Measurements from ENCODE around the gene ATPAF1. TPM values are rescaled to one million over a fixed set of nuclear protein-coding genes. Genes with fewer than 3 reads are reported as not detected.

The ATPAF1 gene
- total RNA-seq, 4 donors from 2014 or later = 14.0 to 46.8 (median 34.8) TPM

DNA sequence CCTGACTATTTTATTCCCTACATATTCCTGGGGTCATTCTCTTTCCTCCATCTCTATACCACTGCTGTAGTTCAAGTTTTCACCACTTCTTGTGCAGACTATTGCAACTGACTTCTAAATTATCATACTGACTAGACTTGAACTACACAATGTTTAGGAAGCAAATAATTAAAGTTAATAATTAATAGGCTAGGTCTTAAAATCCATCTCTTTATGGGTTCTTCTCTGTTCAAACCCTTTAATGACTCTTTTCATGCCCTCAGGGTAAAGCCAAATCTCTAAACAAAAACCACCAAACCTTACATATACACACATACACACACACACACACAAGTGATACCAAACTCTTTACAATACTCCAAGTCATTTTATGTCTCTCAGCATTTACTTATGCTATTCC lies 29.2 kb downstream of the ATPAF1 start:
- Histone ChIP-seq H3K9me3 (no peaks in the 10 kb centered on the region), H3K4me3 (no peak overlapping the region), H3K27me3 (no peaks in the 10 kb centered on the region), H3K27ac (no peak overlapping the region), H3K4me1 (peaks cover 0 to 9% (median 0%) of the 10 kb centered on the region in 4 donors), H3K36me3 (peaks cover 0 to 32% (median 0%) of the 10 kb centered on the region in 3 donors)
- no peak for TF ChIP-seq POLR2A (IDR thresholded peaks at IDR 0.05)
- TF ChIP-seq, protein P1, sequence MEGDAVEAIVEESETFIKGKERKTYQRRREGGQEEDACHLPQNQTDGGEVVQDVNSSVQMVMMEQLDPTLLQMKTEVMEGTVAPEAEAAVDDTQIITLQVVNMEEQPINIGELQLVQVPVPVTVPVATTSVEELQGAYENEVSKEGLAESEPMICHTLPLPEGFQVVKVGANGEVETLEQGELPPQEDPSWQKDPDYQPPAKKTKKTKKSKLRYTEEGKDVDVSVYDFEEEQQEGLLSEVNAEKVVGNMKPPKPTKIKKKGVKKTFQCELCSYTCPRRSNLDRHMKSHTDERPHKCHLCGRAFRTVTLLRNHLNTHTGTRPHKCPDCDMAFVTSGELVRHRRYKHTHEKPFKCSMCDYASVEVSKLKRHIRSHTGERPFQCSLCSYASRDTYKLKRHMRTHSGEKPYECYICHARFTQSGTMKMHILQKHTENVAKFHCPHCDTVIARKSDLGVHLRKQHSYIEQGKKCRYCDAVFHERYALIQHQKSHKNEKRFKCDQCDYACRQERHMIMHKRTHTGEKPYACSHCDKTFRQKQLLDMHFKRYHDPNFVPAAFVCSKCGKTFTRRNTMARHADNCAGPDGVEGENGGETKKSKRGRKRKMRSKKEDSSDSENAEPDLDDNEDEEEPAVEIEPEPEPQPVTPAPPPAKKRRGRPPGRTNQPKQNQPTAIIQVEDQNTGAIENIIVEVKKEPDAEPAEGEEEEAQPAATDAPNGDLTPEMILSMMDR (IDR thresholded peaks at IDR 0.05) = peak in 1 of 6 experiments; percentile 24
- no peak for DNase-seq

DNA sequence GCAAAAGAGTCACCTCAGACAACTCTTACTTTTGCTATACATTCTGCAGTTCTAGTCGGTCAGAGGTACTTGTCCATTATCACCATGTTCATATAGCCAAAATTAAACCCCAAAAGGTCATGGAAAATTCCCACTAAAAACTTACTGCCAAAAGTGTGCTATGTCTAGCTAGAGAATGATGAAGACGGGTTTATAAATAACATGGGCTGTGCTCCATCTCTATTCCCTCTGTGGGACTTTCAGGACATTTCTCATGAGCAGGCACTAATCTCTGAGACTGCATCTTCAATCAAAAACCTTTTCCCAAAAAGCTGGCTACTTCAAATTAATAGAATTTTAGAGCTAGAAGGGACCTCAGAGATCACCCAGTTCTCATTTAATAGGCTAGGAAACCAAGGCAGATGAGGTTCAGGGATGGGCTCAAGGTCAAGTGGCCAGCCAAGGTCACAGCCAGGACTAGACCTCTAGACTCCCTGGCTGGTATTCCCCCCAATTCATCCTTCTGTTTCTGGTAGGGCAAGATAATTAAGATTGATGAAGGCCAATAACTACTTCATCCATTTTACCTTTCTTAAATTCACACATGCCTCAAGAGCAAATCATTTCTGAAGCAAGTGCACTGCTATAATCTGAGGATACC lies 30.6 kb downstream of the ATPAF1 start:
- Histone ChIP-seq H3K36me3 (peaks cover 0 to 44% (median 0%) of the 10 kb centered on the region in 3 donors), H3K4me3 (no peak overlapping the region), H3K27me3 (no peaks in the 10 kb centered on the region), H3K9me3 (no peaks in the 10 kb centered on the region), H3K4me1 (no peaks in the 10 kb centered on the region), H3K27ac (peak overlapping the region in 1 of 4 donors; percentile 22)
- no peak for DNase-seq
- TF ChIP-seq, protein P1 (IDR thresholded peaks at IDR 0.05) = no peak
- no peak for TF ChIP-seq POLR2A (IDR thresholded peaks at IDR 0.05)

DNA sequence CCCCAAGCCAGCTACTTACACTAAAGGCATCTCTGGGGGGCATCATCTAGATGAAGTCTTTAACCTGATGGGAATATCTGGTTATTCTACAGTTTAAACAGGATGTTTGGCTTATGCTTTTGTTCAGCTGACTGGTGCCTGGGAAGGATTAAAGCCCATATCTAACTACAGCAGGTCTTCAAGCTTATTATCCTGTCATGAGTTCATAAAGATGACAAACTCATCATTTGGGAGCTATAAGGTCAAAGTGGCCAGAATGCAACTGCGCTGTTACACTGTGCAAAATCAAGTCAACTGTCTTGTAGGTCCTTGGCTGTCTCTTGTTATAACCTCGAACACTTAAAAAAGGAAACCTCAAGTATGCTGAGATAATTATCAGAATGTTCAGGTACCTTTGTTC lies 33.0 kb downstream of the ATPAF1 start:
- no peak for TF ChIP-seq POLR2A (IDR thresholded peaks at IDR 0.05)
- TF ChIP-seq, protein P1 (IDR thresholded peaks at IDR 0.05) = no peak
- Histone ChIP-seq H3K9me3 (no peaks in the 10 kb centered on the region), H3K4me1 (no peaks in the 10 kb centered on the region), H3K27me3 (no peaks in the 10 kb centered on the region), H3K4me3 (no peak overlapping the region), H3K36me3 (peaks cover 0 to 55% (median 0%) of the 10 kb centered on the region in 3 donors), H3K27ac (no peak overlapping the region)
- no peak for DNase-seq

DNA sequence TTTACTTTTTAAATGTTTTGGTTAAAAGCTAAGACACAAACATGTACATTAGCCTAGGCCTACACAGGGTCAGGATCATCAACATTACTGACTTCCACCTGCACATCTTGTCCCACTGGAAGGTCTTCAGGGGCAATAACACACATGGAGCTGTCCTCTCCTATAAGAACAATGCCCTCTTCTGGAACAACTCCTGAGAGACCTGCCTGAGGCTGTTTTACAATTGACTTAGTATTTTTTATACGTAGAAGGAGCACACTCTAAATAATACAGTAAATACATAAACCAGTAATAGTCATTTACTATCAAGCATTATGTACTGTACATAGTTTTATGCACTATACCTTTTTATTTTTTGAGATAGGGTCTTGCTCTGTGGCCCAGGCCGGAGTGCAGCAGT lies 37.4 kb downstream of the ATPAF1 start:
- Histone ChIP-seq H3K27me3 (no peaks in the 10 kb centered on the region), H3K4me3 (no peak overlapping the region), H3K9me3 (no peaks in the 10 kb centered on the region), H3K36me3 (peaks cover 0 to 47% (median 0%) of the 10 kb centered on the region in 3 donors), H3K4me1 (no peaks in the 10 kb centered on the region), H3K27ac (no peak overlapping the region)
- no peak for TF ChIP-seq POLR2A (IDR thresholded peaks at IDR 0.05)
- TF ChIP-seq, protein P1 (IDR thresholded peaks at IDR 0.05) = no peak
- no peak for DNase-seq

DNA sequence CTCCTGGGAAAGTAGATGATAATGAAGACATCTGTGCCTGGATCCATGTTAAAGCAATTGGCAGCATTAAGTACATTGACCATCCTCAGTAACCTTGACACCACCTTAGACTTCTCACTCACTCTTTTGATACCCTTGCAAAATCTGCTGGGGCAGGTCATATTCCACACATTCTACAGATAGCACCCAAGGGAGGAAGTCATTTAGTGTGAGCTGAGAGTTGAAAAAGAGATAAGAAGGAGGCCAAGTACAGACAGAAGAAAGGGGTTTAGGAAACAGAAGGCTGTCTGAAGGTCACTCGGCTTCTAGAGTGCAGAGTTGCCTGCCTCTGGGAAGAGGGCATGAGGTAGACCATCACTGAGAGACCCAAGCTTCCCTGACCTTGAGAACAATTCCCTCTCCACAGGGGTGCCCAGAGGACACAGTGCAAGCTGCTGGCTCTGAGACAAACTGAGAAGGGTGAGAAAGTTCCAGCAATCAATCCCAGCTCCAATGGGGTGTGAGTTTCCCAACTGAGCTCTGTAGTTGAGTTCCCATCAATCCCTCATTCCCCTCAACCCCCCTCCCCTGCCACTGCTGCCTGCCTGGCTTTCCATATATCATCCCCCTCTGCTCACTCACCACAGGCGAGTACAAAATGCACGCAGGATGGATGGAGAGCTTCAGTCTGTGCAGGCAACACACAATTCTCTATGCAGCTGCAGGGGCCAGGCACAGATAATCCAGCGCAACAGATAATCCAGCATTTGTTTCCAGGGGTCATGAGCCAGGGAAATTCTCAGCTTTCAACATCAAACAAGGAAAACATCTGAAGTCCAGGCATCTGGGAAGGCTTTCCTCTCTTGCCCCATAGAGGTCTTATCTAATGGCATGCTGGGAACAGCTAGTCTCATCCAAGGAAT lies 44.2 kb downstream of the ATPAF1 start:
- no peak overlapping the region for H3K27ac ChIP-seq
- H3K4me3 ChIP-seq = no peak overlapping the region
- no peaks in the 10 kb centered on the region for H3K9me3 ChIP-seq
- H3K36me3 ChIP-seq = no peaks in the 10 kb centered on the region
- H3K27me3 ChIP-seq = no peaks in the 10 kb centered on the region
- DNase-seq = no peak
- peaks cover 0 to 6% (median 0%) of the 10 kb centered on the region in 4 donors for H3K4me1 ChIP-seq
- TF ChIP-seq POLR2A (IDR thresholded peaks at IDR 0.05) = no peak
- TF ChIP-seq, protein P1 (IDR thresholded peaks at IDR 0.05) = no peak
